Uterus (tissue), 2 donors: ENCODE measurements around the gene KLK3.

Experiments used
- CTCF ChIP-seq, 4 experiments: fragments of 200-600 bp in 2 of 4; fragments of 450-650 bp in 2 of 4; sonication (generic) in 2 of 4; IDR thresholded peaks; one replicate each; pipeline ENCODE4 v1.5.1; 2016 to 2019; ENCODE audit warnings: antibody characterized with exemption in 4 of 4, mild to moderate bottlenecking in 2 of 4, moderate library complexity in 1 of 4
- POLR2A ChIP-seq, 2 donors: fragments of 450-650 bp; IDR thresholded peaks; one replicate each; pipeline ENCODE4 v1.6.1; 2016; ENCODE audit warnings: antibody characterized with exemption in 2 of 2, mild to moderate bottlenecking in 1 of 2, moderate library complexity in 1 of 2

- no peak for TF ChIP-seq POLR2A (IDR thresholded peaks at IDR 0.05)
- TF ChIP-seq CTCF (IDR thresholded peaks at IDR 0.05), result no peak
Measured at GRCh38 chr19:50822661-50823208, 32.0 kb upstream of the KLK3 start.
